Medulla oblongata (tissue), 1 donor: ENCODE measurements around the gene GLB1L3.
"Not testable (repeated sequence)": the region's sequence is repeated elsewhere in the genome, so short reads cannot be mapped to it uniquely, and the experiment has no call there.

Experiments
- DNase-seq: peaks from one replicate; pipeline ENCODE4 v3.0.0-alpha.2; 2015; ENCODE audit errors: extremely low spot score

The GLB1L3 gene

DNA sequence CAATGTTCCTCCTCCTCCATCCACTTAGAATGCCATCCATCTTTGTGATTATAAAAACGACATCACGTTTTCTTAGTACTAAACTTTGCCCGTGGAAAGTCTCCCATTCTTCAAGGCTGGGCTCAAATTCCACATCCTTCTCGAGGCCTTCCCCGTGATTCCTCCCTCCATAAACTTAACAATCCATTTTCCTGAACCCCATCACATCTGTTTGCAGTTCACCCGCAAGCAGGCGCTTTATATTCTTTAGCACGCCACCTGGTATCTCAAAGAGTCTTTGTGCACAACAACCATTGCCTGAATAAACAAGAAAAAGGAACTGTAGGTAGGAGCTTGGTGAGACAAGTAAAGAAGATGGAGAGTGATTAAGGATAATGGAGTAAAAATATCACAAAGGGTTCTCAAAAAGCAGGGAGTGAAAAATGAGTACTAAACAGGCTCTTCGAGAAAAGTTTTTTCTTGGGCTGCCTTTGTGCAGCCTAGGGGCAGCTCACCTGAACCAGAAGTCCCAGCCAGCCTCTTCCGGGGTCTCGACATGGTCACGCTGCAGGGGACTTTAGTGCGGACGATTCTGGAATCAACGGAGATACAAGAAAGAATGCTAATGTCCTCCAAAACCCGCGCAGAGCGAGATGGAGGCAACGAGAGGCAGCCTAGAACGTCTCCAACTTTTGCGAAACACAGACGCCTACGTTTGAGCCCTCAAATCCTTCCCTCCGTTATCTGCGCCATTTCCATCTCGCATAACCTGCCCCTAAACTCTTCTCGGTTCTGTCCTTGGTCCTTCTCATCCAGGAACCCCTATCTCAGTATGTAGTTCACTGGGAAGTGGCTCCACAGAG lies 23.6 kb upstream of the GLB1L3 start:
- DNase-seq = peak; percentile 12

DNA sequence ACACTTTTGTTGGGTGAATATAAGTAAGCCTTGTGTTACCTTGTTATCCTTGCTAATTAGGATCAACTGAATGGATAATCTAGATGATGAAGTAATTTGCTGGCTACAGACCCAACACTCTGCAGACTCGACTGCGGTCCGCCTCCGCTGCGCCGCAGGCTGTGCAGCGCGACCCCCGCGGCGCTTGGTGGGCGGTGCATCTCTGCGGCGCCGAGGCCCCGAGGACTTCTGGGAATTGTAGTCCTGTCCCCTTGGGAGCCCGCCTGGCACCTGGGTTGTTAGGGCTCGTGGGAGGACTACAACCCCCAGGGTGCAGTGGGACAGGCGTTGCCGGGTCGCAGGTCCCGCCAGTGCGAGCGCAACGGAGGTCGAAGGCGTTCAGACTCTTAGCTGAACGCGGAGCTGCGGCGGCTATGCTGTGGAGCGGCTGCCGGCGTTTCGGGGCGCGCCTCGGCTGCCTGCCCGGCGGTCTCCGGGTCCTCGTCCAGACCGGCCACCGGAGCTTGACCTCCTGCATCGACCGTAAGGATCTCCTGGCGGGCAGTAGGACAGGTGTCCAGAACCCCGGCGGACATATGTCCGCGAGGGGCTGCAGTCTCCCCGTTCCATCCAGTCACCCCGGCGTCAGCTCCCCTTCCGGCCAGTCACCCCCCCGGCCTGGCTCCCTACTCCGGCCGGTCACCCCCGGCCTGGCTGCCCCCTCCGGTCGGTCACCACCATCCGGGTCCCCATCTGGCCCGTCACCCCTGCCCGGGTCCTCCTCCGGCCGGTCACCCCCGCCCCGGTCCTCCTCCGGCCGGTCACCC lies 22.8 kb upstream of the GLB1L3 start, which contains the start of the genes ACAD8 and THYN1:
Gene ACAD8 (plus strand): TSS at position 381 of the 806 bp plus-strand sequence. CDS start 33 bp downstream, at position 414.
Gene THYN1 (minus strand): TSS at position 165 of the 806 bp plus-strand sequence. CDS start 470 bp downstream, outside the sequence.
- DNase-seq = peak; percentile 98

DNA sequence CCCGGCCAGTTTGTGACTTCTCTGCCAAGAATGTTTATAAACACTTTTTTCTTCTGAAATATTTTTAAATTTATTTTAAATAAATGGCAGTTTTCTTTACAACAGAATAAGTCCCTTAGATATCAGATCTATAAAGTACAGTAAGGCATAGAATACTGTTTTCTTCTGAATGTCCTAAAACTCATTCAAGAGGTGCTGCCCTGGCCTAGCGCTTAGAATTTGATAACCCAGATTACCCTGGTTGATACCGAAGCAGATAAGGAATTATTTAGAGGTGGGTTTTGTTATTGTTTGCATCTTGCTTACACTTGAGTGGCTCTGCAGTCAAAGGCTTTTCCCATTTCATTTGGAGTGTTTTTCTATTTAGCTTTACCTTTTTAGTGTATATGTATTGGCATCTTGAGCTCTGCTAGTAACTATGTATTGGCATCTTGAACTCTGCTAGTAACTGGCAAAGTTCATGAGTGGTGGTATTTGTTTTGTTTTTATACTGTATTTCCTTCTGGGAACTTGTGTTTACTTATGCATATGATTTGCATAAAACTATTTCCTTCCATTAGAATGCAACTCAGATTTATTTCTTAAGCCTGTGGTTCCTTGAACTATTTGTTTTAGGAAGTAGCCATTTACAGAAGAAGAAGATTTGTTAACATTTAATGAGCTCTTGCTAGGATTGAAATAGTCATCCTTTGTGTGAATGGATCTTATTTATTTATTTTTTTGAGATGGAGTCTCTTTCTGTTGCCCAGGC lies 21.6 kb upstream of the GLB1L3 start:
- DNase-seq = no peak

DNA sequence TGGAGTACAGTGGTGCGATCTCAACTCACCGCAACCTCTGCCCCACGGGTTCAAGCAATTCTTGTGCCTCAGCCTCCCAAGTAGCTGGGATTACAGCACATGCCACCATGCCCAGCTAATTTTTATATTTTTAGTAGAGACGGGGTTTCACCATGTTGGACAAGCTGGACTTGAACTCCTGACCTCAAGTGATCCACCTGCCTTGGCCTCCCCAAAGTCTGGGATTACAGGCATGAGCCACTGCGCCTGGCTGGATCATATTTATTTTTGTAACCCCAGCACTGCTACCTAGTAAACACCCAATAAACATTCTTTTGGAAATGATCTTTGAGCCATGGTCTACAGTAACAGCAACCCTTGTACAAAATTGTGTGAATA lies 21.0 kb upstream of the GLB1L3 start:
- not testable (repeated sequence) for DNase-seq

DNA sequence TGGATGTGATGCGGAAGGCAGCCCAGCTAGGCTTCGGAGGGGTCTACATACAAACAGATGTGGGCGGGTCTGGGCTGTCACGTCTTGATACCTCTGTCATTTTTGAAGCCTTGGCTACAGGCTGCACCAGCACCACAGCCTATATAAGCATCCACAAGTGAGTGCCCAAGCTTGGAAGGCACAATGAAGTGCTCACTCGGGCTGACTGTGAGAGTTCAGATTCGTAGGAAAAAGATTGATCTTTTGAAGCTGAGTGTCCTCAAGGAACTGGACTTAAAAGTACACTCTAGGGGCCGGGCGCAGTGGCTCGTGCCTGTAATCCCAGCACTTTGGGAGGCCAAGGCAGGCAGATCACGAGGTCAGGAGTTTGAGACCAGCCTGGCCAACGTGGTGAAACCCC lies 19.1 kb upstream of the GLB1L3 start:
- no peak for DNase-seq

DNA sequence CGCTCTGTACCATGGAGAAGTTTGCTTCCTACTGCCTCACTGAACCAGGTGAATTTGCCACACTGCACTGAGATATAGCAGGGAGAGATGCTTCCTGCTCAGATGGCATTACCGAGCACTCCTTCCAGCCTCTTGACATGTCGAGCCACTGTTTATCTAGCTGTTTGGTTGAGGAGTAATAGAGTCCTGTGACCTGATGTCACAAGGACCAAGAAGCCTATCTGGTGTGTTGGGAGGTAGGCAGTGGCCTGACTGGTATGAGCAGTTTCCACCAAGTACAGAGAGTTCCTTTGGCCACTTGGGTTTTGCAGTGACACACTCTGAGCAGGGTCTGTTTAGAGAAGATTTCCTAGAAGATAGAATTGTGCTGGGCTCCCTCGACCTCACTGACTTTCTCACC lies 17.6 kb upstream of the GLB1L3 start:
- no peak for DNase-seq

GRCh38 chr11:134260503-134260902 lies 15.7 kb upstream of the GLB1L3 start:
- DNase-seq = no peak

DNA sequence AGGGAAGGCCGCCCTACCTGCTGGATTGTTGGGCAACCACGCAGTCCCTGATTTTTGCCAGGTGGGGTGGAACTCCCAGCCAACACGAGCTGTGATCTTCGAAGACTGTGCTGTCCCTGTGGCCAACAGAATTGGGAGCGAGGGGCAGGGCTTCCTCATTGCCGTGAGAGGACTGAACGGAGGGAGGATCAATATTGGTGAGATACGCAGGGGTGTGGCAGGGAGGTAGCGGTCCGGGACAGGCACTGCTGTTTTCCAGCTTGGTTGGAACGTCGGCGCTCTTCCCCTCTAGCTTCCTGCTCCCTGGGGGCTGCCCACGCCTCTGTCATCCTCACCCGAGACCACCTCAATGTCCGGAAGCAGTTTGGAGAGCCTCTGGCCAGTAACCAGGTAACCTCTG lies 15.2 kb upstream of the GLB1L3 start:
- DNase-seq = no peak

GRCh38 chr11:134261626-134262488 lies 14.3 kb upstream of the GLB1L3 start:
- DNase-seq = no peak

DNA sequence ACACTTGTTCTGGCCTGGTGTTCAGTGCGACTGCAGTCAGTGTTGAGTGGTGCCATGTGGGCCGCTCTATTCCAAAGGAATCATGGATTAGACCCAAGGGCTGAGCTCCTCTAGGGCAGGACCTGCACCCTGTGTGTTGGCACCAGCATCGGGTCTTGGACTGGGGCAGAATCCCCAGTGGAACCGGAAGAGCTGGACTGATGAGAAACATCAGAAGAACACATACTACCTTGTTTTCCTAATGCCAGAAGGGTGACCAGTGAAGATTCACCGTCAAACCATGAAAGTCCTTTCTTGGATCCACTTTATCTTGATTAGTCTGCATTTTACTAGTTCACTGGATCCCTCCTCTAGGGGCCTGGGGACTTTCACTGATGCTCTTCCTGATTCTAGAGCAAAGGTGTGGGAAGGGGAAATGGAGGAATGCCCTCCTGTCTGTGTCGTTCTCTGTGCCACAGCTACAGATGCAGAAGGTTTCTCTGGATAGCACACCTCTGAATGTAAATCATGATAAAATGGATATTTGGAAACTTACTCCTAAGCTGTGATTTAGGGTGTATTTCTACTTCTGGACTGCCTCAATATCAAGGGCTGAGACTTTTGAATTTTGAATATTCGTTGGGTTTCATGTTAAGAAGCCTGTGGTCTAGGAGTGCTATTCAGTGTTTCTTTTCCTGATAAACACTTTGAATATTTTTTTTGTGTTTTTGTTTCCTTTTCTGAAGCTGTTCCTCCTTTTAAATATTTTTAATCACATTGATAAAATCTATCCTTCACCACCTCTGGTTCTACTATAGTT lies 11.0 kb upstream of the GLB1L3 start:
- no peak for DNase-seq

- DNase-seq = no peak
Measured at GRCh38 chr11:134266440-134266839, 9.7 kb upstream of the GLB1L3 start.

- DNase-seq = no peak
Measured at GRCh38 chr11:134266841-134267251, 9.3 kb upstream of the GLB1L3 start.

DNA sequence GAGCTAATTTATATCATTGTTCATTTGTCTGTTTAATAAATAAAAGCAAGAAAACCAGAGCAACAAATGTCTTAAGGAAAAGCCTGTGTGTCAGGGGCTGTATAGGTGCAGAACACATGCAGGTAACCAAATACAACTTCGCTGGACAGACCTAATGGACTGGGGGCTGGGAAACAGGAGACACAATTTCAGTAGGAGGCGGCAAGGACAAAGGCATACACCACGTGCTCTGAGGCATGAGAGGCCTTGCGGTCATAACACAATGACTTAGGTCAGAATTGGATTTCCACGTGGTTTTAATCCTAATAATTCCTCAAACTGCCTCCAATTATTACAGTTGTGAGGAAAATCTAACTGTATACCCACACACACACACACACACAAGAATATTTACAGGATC lies 8.7 kb upstream of the GLB1L3 start:
- no peak for DNase-seq

DNA sequence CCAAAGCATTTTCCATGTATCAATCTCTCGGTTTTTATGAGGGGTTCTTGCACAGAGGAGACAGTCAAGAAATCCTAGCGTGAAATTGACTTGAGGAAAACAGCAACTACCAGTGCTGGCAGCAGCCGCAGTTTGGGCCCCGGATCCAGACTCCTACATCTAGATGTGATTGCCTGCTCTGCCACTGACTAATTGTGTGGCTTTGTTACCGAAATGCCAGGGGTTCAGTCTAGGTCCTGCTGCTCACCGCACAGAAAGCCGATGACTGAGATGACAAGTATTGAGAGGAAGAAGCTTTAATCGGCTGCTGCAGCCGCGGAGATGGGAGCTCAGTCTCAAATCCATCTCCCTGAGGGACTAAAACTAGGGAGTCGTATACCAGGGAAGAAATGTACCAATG lies 8.2 kb upstream of the GLB1L3 start:
- no peak for DNase-seq

DNA sequence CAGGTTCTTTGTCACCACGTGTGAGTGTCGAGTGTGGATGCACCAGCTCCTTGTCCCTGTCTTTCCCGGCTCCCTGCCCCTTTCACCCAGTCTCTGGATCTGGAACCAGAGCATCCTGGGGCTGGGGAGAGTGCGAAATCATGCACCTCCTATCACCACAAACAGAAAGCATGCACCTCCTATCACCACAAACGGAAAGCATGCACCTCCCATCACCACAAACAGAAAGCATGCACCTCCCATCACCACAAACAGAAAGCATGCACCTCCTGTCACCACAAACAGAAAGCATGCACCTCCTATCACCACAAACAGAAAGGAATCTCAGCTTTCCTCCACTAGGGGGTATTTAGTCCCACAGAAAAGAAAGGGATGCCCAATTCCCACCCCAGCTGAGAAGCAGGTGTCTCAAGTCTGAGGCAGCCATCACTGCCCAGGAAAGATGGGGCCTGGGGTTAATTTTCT lies 5.9 kb upstream of the GLB1L3 start:
- no peak for DNase-seq

- no peak for DNase-seq
Measured at GRCh38 chr11:134271978-134272377, 4.2 kb upstream of the GLB1L3 start.

GRCh38 chr11:134272381-134273316 lies 3.5 kb upstream of the GLB1L3 start:
- no peak for DNase-seq

- DNase-seq = no peak
Measured at GRCh38 chr11:134273317-134273712, 2.9 kb upstream of the GLB1L3 start.

DNA sequence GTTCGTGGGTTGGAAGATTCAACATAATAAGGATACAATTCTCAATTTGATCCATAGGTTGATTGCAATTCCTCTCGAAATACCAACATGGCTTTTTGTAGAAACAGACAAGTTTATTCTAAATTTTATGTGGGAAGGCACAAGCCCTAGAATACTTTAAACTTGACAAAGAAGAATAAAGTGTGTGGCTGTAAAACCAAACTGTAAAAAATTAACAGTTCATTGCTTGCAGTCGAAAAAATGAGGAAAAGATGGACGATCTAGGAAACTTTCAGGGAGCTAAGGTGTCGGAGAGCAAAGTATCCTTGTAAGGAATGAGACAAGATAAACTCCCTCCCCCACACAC lies 1.0 kb upstream of the GLB1L3 start:
- no peak for DNase-seq
